HG03469 (cell line): ENCODE measurements around the gene MALRD1.
"Not testable (repeated sequence)": the region's sequence is repeated elsewhere in the genome, so short reads cannot be mapped to it uniquely, and the experiment has no call there.

Experiments used
- ATAC-seq: cut with Tn5 transposase; IDR thresholded peaks from one replicate; pipeline ENCODE4 v1.9.1; 2021; ENCODE audit warnings: mild to moderate bottlenecking, moderate library complexity, moderate number of reproducible peaks; ENCODE audit not compliant: unreplicated experiment

The MALRD1 gene

GRCh38 chr10:19750972-19751371, 702.4 kb downstream of the MALRD1 start:
- ATAC-seq, result no peak

GRCh38 chr10:19756919-19757318, 708.3 kb downstream of the MALRD1 start:
- no peak for ATAC-seq

- no peak for ATAC-seq
Observed at GRCh38 chr10:19762026-19762425, 713.4 kb downstream of the MALRD1 start.

- no peak for ATAC-seq
Observed at GRCh38 chr10:19764111-19764510, 715.5 kb downstream of the MALRD1 start.

GRCh38 chr10:19767876-19768275, 719.3 kb downstream of the MALRD1 start:
- no peak for ATAC-seq

GRCh38 chr10:19769826-19770225, 721.2 kb downstream of the MALRD1 start:
- ATAC-seq, result not testable (repeated sequence)

GRCh38 chr10:19772972-19773371, 724.4 kb downstream of the MALRD1 start:
- ATAC-seq, result no peak

- ATAC-seq, result no peak
Observed at GRCh38 chr10:19775296-19775695, 726.7 kb downstream of the MALRD1 start.

GRCh38 chr10:19777806-19778205, 729.2 kb downstream of the MALRD1 start:
- ATAC-seq, result no peak

GRCh38 chr10:19778996-19779395, 730.4 kb downstream of the MALRD1 start:
- ATAC-seq, result no peak

GRCh38 chr10:19782430-19783089, 734.0 kb downstream of the MALRD1 start:
- no peak for ATAC-seq

- no peak for ATAC-seq
Observed at GRCh38 chr10:19783721-19784120, 735.1 kb downstream of the MALRD1 start.
